Activated CD4-positive, alpha-beta memory T cell treated with anti-CD3 and anti-CD28 coated beads for 36 hours (primary cell): ENCODE data around the gene MARCHF5. TPM values are rescaled to one million over a fixed set of nuclear protein-coding genes. Genes with fewer than 3 reads are reported as not detected.
"Not testable (repeated sequence)": the region's sequence is repeated elsewhere in the genome, so short reads cannot be mapped to it uniquely, and the experiment has no call there.

Source experiments
- CTCF ChIA-PET: fragments of 350-600 bp; sonication (Branson Sonifier 250); formaldehyde crosslinking; loops from one replicate; lab custom pipeline; 2021; ENCODE audit warnings: antibody characterized with exemption, inconsistent platforms; lab: Charles Lee
- POLR2A ChIA-PET: fragments of 350-600 bp; sonication (Branson Sonifier 250); formaldehyde crosslinking; loops from one replicate; lab custom pipeline; 2021; ENCODE audit warnings: antibody characterized with exemption; lab: Charles Lee
- DNase-seq: peaks from one replicate; pipeline ENCODE4 v3.0.0-alpha.2; 2020
- H3K27ac Mint-ChIP-seq: one replicate; pipeline ENCODE4 v1.8.0; 2021; ENCODE audit warnings: mixed read lengths
- H3K27me3 Mint-ChIP-seq: one replicate; pipeline ENCODE4 v1.8.0; 2021; ENCODE audit warnings: mixed read lengths
- H3K36me3 Mint-ChIP-seq: one replicate; pipeline ENCODE4 v1.8.0; 2021; ENCODE audit warnings: mixed read lengths
- H3K4me1 Mint-ChIP-seq: one replicate; pipeline ENCODE4 v1.8.0; 2021; ENCODE audit warnings: low read depth, mixed read lengths
- H3K4me3 Mint-ChIP-seq: one replicate; pipeline ENCODE4 v1.8.0; 2021; ENCODE audit warnings: mild to moderate bottlenecking, mixed read lengths
- H3K9me3 Mint-ChIP-seq: one replicate; pipeline ENCODE4 v1.8.0; 2021; ENCODE audit warnings: mixed read lengths
- intact Hi-C: fragments of 100-400 bp; cut with micrococcal nuclease; formaldehyde crosslinking; loops from one replicate; pipeline ENCODE4 v1.15.1; 2023
- total RNA-seq, 2 experiments: library from RNA; stranded (reverse); gene quantifications; one replicate each; pipeline ENCODE4 v1.2.3, GENCODE V29; 2021

The MARCHF5 gene
- total RNA-seq, 2 experiments from 2014 or later = 27.4 to 29.1 TPM

- H3K4me3 Mint-ChIP-seq = no peak overlapping the region
- ChIA-PET POLR2A (no interaction called here), CTCF (interaction anchor here (1.5 kb wide), 1 partner anchor 17 kb away, joined by 6 read pairs; no protein-coding TSS in a partner anchor)
- peaks cover 17% of the 10 kb centered on the region for H3K36me3 Mint-ChIP-seq
- H3K4me1 Mint-ChIP-seq = peaks cover 3% of the 10 kb centered on the region
- no peaks in the 10 kb centered on the region for H3K27me3 Mint-ChIP-seq
- DNase-seq = no peak
- H3K27ac Mint-ChIP-seq = no peak overlapping the region
- intact Hi-C loops = no loop called here
- H3K9me3 Mint-ChIP-seq = no peaks in the 10 kb centered on the region
Measured at GRCh38 chr10:92309272-92309671, 18.3 kb downstream of the MARCHF5 start.

DNA sequence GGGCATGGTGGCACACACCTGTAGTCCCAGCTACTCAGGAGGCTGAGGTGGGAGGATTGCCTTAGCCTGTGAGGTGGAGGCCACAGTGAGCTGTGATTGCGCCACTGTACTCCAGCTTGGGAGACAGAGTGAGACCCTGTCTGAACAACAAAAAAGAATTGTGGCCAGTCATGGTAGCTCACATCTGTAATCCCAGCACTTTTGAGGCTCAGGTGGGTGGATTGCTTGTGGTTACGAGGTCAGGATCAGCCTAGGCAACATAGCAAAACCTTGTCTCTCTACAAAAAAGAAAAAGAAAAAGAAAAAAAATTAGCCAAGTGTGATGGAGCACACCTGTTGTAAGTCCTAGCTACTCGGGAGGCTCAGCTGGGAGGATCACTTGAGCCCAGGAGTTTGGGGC is 22.8 kb downstream of the MARCHF5 start:
- Mint-ChIP-seq H3K27me3 (no peaks in the 10 kb centered on the region), H3K9me3 (no peaks in the 10 kb centered on the region), H3K4me1 (peaks cover 7% of the 10 kb centered on the region), H3K27ac (no peak overlapping the region), H3K36me3 (peaks cover 25% of the 10 kb centered on the region), H3K4me3 (no peak overlapping the region)
- CTCF ChIA-PET = no interaction called here
- no peak for DNase-seq
- intact Hi-C loops = no loop called here
- POLR2A ChIA-PET = no interaction called here

DNA sequence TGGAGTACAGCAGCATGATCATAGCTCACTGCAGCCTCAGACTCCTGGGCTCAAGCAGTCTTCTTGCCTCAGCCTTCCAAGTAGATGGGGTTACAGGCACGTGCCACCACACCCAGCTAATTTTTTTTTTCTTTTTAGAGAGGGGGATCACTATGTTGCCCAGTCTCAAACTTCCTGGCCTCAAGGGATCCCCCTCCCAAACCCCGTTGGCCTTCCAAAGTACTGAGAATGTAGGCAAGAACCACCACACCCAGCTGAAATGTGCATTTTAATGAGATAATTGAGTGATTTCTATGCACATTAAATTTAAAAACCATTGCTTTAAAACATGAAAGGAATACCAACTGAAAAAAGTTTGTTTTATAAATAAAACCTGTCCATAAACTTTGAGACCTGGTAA is 25.6 kb downstream of the MARCHF5 start:
- POLR2A ChIA-PET = interaction anchor here (0.6 kb wide), 1 partner anchor 644 kb away, joined by 3 read pairs; no protein-coding TSS in a partner anchor
- H3K27ac Mint-ChIP-seq = no peak overlapping the region
- peaks cover 6% of the 10 kb centered on the region for H3K4me1 Mint-ChIP-seq
- H3K4me3 Mint-ChIP-seq = no peak overlapping the region
- peaks cover 24% of the 10 kb centered on the region for H3K36me3 Mint-ChIP-seq
- CTCF ChIA-PET = no interaction called here
- no peaks in the 10 kb centered on the region for H3K9me3 Mint-ChIP-seq
- no peak for DNase-seq
- no peaks in the 10 kb centered on the region for H3K27me3 Mint-ChIP-seq
- intact Hi-C loops = no loop called here

DNA sequence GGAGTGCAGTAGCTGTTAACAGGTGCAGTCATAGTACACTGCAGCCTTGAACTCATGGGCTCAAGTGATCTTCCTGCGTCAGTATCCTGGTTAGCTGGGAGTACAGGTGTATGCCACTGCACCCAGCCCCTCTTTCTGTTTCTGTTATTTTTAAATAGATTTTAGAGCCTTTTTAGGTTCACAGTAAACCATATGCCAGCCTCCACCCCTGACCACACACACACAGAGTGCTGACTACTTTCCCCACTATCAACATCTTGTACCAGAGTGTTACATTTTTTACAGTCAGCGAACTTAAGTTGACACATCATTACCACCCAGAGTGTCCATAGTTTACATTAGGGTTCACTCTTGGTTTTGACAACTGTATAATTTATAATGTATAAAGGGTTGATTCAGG is 32.1 kb downstream of the MARCHF5 start:
- POLR2A ChIA-PET = no interaction called here

DNA sequence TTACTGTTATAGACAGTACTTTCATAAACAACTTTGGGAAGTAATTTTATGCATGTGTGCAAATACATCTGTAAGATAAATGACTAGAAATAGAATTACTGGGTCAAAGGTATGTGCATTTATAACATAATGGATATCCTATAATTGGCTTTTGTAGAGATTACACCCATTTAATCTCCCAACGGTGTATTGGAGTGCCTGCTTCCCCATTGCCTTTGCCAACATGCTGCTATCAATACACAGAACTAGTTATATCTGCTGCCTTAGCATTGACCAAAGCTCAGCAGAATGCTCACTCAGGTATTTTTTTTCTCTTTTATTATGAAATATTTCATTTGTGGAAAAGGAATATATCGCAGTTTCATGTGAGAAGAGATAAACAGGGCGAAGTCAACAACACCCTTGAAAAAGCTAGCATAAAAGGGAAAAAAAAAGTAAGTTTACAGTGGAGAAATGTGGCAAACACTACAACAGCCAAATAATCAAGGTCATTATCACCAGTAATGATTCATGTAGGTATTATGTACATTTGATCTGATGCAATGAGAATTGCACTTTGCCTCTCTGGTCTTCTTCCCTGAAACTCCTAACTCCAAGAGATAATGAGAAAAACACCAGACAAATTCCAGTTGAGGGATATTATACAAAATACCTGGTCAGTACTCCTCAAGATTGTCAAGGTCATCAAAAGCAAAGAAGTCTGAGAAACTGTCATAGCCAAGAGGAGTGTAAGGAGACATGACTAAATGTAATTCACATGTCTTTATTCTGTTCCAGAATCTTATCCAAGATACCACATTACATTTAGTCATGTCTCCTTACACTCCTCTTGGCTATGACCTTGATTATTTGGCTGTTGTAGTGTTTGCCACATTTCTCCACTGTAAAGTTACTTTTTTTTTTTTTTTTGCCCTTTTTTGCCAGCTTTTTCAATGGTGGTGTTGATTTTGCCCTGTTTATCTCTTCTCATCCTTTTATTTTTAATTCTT is 36.8 kb downstream of the MARCHF5 start:
- DNase-seq = no peak
- H3K4me3 Mint-ChIP-seq = no peak overlapping the region
- ChIA-PET CTCF (no interaction called here), POLR2A (interaction anchor here (0.6 kb wide), 1 partner anchor 8 kb away, joined by 3 read pairs; no protein-coding TSS in a partner anchor)
- H3K9me3 Mint-ChIP-seq = no peaks in the 10 kb centered on the region
- no peaks in the 10 kb centered on the region for H3K27me3 Mint-ChIP-seq
- intact Hi-C loops = no loop called here
- H3K4me1 Mint-ChIP-seq = peaks cover 17% of the 10 kb centered on the region
- no peak overlapping the region for H3K27ac Mint-ChIP-seq
- H3K36me3 Mint-ChIP-seq = peaks cover 5% of the 10 kb centered on the region

More for the DNA sequence above, 32.1 kb downstream of the MARCHF5 start:
- Mint-ChIP-seq H3K36me3 (peaks cover 14% of the 10 kb centered on the region), H3K9me3 (no peaks in the 10 kb centered on the region), H3K27ac (no peak overlapping the region), H3K4me3 (no peak overlapping the region), H3K4me1 (peaks cover 12% of the 10 kb centered on the region), H3K27me3 (no peaks in the 10 kb centered on the region)
- intact Hi-C loops = no loop called here
- no peak for DNase-seq
- CTCF ChIA-PET = no interaction called here

DNA sequence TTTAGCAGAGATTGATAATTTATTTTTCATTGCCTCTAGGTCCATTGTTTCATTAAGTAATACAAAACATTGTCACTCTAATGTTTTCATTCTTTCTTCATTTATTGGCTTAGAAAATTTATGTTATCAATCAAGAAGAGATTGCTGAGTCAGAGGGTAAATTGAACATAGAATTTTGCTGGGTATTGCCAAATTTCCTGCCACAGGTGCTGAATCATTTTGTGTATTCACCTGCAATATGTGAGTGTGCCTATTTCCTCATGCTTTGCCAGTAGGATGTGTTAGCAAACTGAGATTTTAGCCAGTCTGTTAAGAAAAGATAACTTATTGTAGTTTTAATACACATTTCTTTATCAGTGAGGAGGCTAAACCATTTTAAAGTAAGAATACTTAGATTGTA is 38.0 kb downstream of the MARCHF5 start:
- Mint-ChIP-seq H3K27me3 (no peaks in the 10 kb centered on the region), H3K36me3 (peaks cover 1% of the 10 kb centered on the region), H3K4me3 (no peak overlapping the region), H3K27ac (no peak overlapping the region), H3K4me1 (peaks cover 13% of the 10 kb centered on the region), H3K9me3 (no peaks in the 10 kb centered on the region)
- DNase-seq = no peak
- ChIA-PET CTCF (no interaction called here), POLR2A (no interaction called here)
- intact Hi-C loops = no loop called here

GRCh38 chr10:92329927-92330326 is 39.0 kb downstream of the MARCHF5 start:
- POLR2A ChIA-PET, CTCF ChIA-PET, H3K27me3 Mint-ChIP-seq, H3K4me3 Mint-ChIP-seq, DNase-seq, H3K27ac Mint-ChIP-seq, intact Hi-C loops, H3K9me3 Mint-ChIP-seq, H3K36me3 Mint-ChIP-seq: not testable (repeated sequence)
- H3K4me1 Mint-ChIP-seq = peaks cover 12% of the 10 kb centered on the region

GRCh38 chr10:92342796-92343195 is 51.8 kb downstream of the MARCHF5 start:
- POLR2A ChIA-PET = no interaction called here
- no peak overlapping the region for H3K27ac Mint-ChIP-seq

GRCh38 chr10:92345575-92345974 is 54.6 kb downstream of the MARCHF5 start:
- H3K27me3 Mint-ChIP-seq, H3K4me3 Mint-ChIP-seq, H3K9me3 Mint-ChIP-seq, intact Hi-C loops, DNase-seq, POLR2A ChIA-PET, H3K36me3 Mint-ChIP-seq, H3K4me1 Mint-ChIP-seq, H3K27ac Mint-ChIP-seq: not testable (repeated sequence)
- CTCF ChIA-PET = interaction anchor here (0.7 to 1.4 kb wide), 2 partner anchors 56 to 171 kb away, joined by 3 read pairs; no protein-coding TSS in a partner anchor

More at GRCh38 chr10:92342796-92343195, 51.8 kb downstream of the MARCHF5 start:
- Mint-ChIP-seq H3K9me3 (no peaks in the 10 kb centered on the region), H3K4me1 (no peaks in the 10 kb centered on the region), H3K36me3 (peaks cover 5% of the 10 kb centered on the region), H3K27me3 (no peaks in the 10 kb centered on the region), H3K4me3 (no peak overlapping the region)
- DNase-seq = no peak
- intact Hi-C loops = no loop called here
- CTCF ChIA-PET = no interaction called here

- H3K4me3 Mint-ChIP-seq, H3K27ac Mint-ChIP-seq, H3K36me3 Mint-ChIP-seq, H3K4me1 Mint-ChIP-seq, POLR2A ChIA-PET, intact Hi-C loops, CTCF ChIA-PET, DNase-seq, H3K27me3 Mint-ChIP-seq, H3K9me3 Mint-ChIP-seq: not testable (repeated sequence)
Measured at GRCh38 chr10:92347035-92347676, 56.2 kb downstream of the MARCHF5 start.

DNA sequence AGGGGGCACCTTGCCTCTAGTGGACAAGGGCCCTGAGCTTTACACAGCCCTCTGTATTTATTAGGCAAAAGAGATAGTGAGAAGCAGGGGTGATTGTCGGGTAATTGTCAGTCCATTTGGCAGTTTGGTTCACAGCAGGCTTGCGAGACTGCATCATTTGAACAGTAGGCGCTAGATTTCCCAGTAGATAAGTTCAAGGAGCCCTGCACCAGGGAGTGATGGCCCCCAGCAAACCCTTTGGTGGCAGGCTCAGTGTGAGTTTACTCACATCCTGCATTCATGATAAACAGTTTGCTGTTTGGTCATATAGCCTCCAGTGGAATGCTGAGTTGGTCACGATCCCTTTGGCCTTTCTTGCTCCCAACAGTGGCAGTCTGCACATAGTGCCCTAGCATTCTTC is 59.4 kb downstream of the MARCHF5 start:
- no peak overlapping the region for H3K4me3 Mint-ChIP-seq
- H3K27me3 Mint-ChIP-seq = no peaks in the 10 kb centered on the region
- ChIA-PET CTCF (no interaction called here), POLR2A (no interaction called here)
- no peak overlapping the region for H3K27ac Mint-ChIP-seq
- intact Hi-C loops = no loop called here
- peaks cover 2% of the 10 kb centered on the region for H3K36me3 Mint-ChIP-seq
- H3K9me3 Mint-ChIP-seq = no peaks in the 10 kb centered on the region
- H3K4me1 Mint-ChIP-seq = no peaks in the 10 kb centered on the region
- DNase-seq = no peak

GRCh38 chr10:92354587-92354986 is 63.6 kb downstream of the MARCHF5 start:
- ChIA-PET CTCF (no interaction called here), POLR2A (no interaction called here)
- no peaks in the 10 kb centered on the region for H3K36me3 Mint-ChIP-seq
- no peak overlapping the region for H3K27ac Mint-ChIP-seq
- no peaks in the 10 kb centered on the region for H3K27me3 Mint-ChIP-seq
- intact Hi-C loops = no loop called here
- H3K4me3 Mint-ChIP-seq = no peak overlapping the region
- H3K4me1 Mint-ChIP-seq = no peaks in the 10 kb centered on the region
- no peaks in the 10 kb centered on the region for H3K9me3 Mint-ChIP-seq
- DNase-seq = no peak
